Caki2 (cell line): Measurements from ENCODE around the gene NOL4L. TPM values are rescaled to one million over a fixed set of nuclear protein-coding genes. Genes with fewer than 3 reads are reported as not detected.
"Not testable (repeated sequence)": the region's sequence is repeated elsewhere in the genome, so short reads cannot be mapped to it uniquely, and the experiment has no call there.

Source experiments
- DNase-seq: peaks from one replicate; pipeline ENCODE4 v3.0.0-alpha.2; 2015; ENCODE audit warnings: low read depth
- in situ Hi-C: cut with HindIII; loops from 2 replicates; pipeline ENCODE4 v1.10.0; 2016; ENCODE audit warnings: low sequenced_read_pairs, low pct_unique_long_range_greater_than_20kb, mixed read lengths
- total RNA-seq: library from RNA; depleted of rRNA; stranded (reverse); fragments of >200 nt; shearing (Covaris generic); gene quantifications from 2 replicates; pipeline ENCODE4 v1.2.3, GENCODE V29; 2014; ENCODE audit warnings: low replicate concordance

The NOL4L gene
- total RNA-seq, 1 experiment from 2014 or later = 11.6 TPM

GRCh38 chr20:32474967-32475811, 109.9 kb downstream of the NOL4L start:
- in situ Hi-C loops = no loop called here
- DNase-seq = peak; percentile 99

GRCh38 chr20:32474717-32474966, 110.5 kb downstream of the NOL4L start:
- no peak for DNase-seq
- in situ Hi-C loops = no loop called here

GRCh38 chr20:32474009-32474716, 111.0 kb downstream of the NOL4L start:
- in situ Hi-C loops = no loop called here
- no peak for DNase-seq

GRCh38 chr20:32473231-32474008, 111.7 kb downstream of the NOL4L start:
- no peak for DNase-seq
- in situ Hi-C loops = no loop called here

- in situ Hi-C loops = no loop called here
Observed at GRCh38 chr20:32472581-32473207, 112.4 kb downstream of the NOL4L start.

GRCh38 chr20:32470940-32471339, 114.2 kb downstream of the NOL4L start:
- in situ Hi-C loops = no loop called here
- no peak for DNase-seq

More at GRCh38 chr20:32472581-32473207, 112.4 kb downstream of the NOL4L start:
- DNase-seq = no peak

GRCh38 chr20:32470025-32470861, 114.9 kb downstream of the NOL4L start:
- peak; percentile 45 for DNase-seq
- in situ Hi-C loops = no loop called here

- no peak for DNase-seq
- in situ Hi-C loops = no loop called here
Observed at GRCh38 chr20:32468860-32469259, 116.3 kb downstream of the NOL4L start.

GRCh38 chr20:32468313-32468640, 116.9 kb downstream of the NOL4L start:
- in situ Hi-C loops = no loop called here
- DNase-seq = no peak

GRCh38 chr20:32467506-32468312, 117.4 kb downstream of the NOL4L start:
- in situ Hi-C loops = no loop called here
- DNase-seq = no peak

- no peak for DNase-seq
- in situ Hi-C loops = no loop called here
Observed at GRCh38 chr20:32466739-32467505, 118.2 kb downstream of the NOL4L start.

- in situ Hi-C loops = not testable (repeated sequence)
Observed at GRCh38 chr20:32465901-32466675, 119.0 kb downstream of the NOL4L start.

GRCh38 chr20:32465092-32465900, 119.8 kb downstream of the NOL4L start:
- in situ Hi-C loops = no loop called here
- peak; percentile 83 for DNase-seq

More at GRCh38 chr20:32465901-32466675, 119.0 kb downstream of the NOL4L start:
- DNase-seq = not testable (repeated sequence)

- DNase-seq = no peak
- in situ Hi-C loops = no loop called here
Observed at GRCh38 chr20:32464401-32465091, 120.6 kb downstream of the NOL4L start.
